ENCODE data around the gene ZNF565. TPM values are rescaled to one million over a fixed set of nuclear protein-coding genes. Genes with fewer than 3 reads are reported as not detected.

Gene ZNF565
- total RNA-seq = 5.5 TPM in 2 replicates

DNA sequence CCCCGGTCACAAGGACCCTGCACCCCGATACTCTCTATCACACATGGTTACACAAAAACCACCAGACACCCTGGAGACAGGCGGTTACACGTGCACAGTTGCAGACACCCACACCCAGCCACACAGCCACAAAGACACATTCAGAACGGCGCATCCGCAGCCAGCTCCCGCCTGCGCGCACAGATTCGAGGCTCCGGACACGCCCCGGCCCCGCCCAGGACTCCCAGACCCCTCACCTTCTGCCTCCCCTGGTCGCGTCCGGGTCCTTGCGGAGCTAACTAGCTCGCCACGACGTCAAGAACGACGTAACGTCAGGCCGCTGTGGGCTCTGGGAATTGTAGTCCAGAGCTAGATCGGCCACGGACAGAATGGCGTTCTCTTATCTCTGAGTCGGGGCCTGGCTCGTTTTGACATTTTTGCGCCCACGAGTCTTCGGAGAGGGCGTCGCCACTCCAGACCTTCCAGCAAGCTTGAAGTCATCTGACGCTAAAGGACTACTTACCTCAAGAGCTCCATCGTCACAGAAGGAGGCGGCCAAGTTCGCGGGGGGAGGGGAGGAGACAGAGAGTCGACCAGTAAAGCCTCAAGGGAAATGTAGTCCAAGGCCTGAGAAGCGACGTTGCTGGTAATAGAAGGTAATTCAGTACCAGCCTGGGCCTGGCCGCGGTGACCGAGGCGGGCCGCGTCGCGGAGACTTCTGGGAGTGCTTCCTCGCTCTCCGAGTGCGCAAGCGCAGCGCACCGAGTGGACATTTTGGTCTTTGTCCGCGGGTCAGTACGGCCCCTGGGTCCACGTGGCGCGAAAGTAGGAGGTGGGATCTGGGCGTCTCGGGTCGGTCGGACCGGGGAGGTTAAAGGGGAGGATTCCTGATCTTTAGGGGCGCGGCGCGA lies at the start of gene ZNF565, which contains the start of gene ZNF146:
Gene ZNF565, minus strand, starts transcription at position 280 of the 890 bp plus-strand sequence. CDS start 12,680 bp downstream, outside the sequence.
Gene ZNF146, plus strand, starts transcription at position 721 of the 890 bp plus-strand sequence. CDS start 21,335 bp downstream, outside the sequence.

GRCh38 chr19:36152352-36153091 lies 61.9 kb downstream of the ZNF565 start, which contains the start of gene COX7A1:
COX7A1 (minus strand) TSS chr19:36152447; CDS start chr19:36152407, 40 bp downstream.

DNA sequence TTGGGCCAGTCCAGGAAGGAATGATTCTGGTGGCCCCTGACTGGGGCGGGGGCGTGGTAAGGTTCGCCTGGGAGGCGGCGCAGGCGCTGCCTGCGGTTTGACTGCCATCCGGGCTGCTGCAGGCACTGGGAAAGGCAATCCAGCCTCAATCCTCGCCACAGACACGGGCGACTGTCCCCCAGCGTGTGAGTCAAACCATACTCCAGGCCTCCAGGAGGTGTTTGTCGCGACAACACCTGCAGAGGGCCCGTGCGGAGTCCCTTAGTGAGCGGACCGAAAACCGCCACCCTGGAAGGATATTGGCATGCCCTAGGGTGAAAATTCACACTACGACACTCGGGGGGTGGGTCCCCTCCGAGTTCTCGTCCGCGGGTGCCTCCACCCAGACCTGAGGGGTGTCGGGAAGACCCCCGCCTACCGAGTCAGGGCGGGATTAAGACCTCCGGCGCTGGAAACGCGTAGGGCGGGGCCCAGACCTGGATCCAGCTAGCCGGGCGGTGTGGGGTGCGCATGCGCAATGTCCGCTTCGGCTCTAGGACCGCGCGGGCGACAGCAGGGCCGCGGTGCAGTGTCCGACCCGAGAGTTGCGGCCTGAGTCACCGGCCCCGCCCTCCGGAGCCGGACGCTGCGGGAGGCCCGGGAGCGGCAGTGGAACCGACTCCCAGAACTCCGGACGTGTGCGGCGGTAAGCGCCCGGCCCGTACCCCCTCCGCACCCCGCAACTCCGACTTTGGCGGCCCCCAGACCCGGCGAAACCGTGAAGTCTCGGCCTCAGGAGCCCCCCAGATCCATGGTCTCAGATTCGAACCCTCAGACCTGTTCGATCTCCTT lies 74.8 kb downstream of the ZNF565 start, which contains the start of gene CAPNS1:
Gene CAPNS1, plus strand, starts transcription at position 594 of the 831 bp plus-strand sequence. CDS start 946 bp downstream, outside the sequence.

Other genes starting within 250 kb of the ZNF565 start
- 10.9 and 18.2 TPM in 2 replicates for gene SDHAF1, start 219.5 kb downstream of the ZNF565 start, total RNA-seq
- not detected in 2 replicates for gene SYNE4, start 205.9 kb downstream of the ZNF565 start, total RNA-seq
- 12.3 and 22.2 TPM in 2 replicates for gene ALKBH6, start 200.5 kb downstream of the ZNF565 start, total RNA-seq
- 1.8 and 1.9 TPM in 2 replicates for gene CLIP3, start 181.8 kb downstream of the ZNF565 start, total RNA-seq
- gene THAP8, start 160.4 kb downstream of the ZNF565 start, total RNA-seq = 0.65 and 1.2 TPM in 2 replicates
- 4.2 and 7.0 TPM in 2 replicates for gene WDR62, start 159.8 kb downstream of the ZNF565 start, total RNA-seq
- not detected in 2 replicates for gene OVOL3, start 103.5 kb downstream of the ZNF565 start, total RNA-seq
- 73.7 and 126 TPM in 2 replicates for gene POLR2I, start 99.8 kb downstream of the ZNF565 start, total RNA-seq
- gene TBCB, start 99.2 kb downstream of the ZNF565 start, total RNA-seq = 215 and 250 TPM in 2 replicates
- 183 and 230 TPM in 2 replicates for gene CAPNS1, start 74.6 kb downstream of the ZNF565 start, total RNA-seq
- gene COX7A1, start 62.2 kb downstream of the ZNF565 start, total RNA-seq = 2.0 and 2.3 TPM in 2 replicates
- gene ZNF146, start 441 bp upstream of the ZNF565 start, total RNA-seq = 132 and 153 TPM in 2 replicates
- 1.6 and 6.1 TPM in 2 replicates for gene ZFP14, start 164.5 kb upstream of the ZNF565 start, total RNA-seq
- gene ZFP82, start 204.0 kb upstream of the ZNF565 start, total RNA-seq = 4.2 and 5.3 TPM in 2 replicates

Data from epithelial cell of umbilical artery (primary cell).